HG02973 (cell line): ENCODE measurements around the gene CORT.
"Not testable (repeated sequence)": the region's sequence is repeated elsewhere in the genome, so short reads cannot be mapped to it uniquely, and the experiment has no call there.

Experiments used
- ATAC-seq: cut with Tn5 transposase; IDR thresholded peaks from one replicate; pipeline ENCODE4 v1.9.1; 2021; ENCODE audit warnings: moderate library complexity; ENCODE audit not compliant: unreplicated experiment

Gene CORT, protein sequence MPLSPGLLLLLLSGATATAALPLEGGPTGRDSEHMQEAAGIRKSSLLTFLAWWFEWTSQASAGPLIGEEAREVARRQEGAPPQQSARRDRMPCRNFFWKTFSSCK

DNA sequence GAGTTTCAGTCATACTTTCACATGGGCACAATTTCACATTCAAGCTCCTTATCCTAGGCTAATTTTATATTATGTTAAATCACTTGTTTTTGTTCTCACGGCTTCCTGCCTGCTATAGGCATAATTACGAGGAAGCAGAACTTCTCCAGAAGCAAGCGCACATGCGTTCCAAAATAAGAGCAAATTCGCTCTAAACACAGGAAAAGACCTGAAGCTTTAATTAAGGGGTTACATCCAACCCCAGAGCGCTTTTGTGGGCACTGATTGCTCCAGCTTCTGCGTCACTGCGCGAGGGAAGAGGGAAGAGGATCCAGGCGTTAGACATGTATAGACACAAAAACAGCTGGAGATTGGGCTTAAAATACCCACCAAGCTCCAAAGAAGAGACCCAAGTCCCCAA, at the start of gene CORT:
CORT (plus strand) TSS at position 281 of the 400 bp plus-strand sequence. CDS start 193 bp downstream, outside the sequence.
- ATAC-seq: no peak

DNA sequence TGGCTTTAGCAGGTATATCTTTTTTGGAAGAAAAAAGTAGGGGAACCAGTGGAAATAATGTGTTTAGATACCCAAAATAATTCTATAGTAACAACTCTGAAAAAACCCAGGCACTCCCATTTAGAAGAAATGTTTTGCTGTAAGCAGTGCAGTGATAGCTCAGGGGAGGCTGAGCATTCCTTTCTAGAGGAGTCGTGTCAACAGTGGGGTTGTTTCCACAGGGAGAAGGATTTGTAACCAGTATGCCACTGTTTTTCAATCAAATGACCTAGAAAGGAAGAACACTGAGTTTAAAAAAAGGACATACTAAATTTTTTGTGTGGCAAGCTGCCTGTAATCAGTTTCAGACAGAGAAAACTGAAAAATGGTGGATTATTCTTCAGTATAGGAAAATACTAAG, 48.5 kb upstream of the CORT start:
- no peak for ATAC-seq

DNA sequence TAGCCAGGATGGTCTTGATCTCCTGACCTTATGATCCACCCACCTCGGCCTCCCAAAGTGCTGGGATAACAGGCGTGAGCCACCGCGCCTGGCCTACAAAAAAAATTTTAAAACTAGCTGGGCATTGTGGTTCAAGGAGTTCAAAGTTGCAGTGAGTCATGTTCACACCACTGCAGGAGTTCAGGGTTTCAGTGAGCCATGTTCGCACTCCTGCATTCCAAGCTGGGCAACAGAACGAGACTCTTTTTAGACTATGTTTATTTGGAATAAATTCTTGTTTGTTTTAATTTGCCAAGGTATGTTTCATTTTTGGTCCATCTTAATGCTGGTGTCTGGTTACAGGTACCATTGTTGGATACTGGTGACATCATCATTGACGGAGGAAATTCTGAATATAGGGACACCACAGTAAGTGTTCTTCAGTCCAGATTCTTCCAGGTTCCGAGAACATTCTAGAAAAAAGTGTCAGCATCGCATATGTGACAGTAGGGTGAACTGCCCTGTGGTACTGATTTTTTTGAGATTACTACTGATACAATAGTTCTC, 47.0 kb upstream of the CORT start:
- no peak for ATAC-seq

DNA sequence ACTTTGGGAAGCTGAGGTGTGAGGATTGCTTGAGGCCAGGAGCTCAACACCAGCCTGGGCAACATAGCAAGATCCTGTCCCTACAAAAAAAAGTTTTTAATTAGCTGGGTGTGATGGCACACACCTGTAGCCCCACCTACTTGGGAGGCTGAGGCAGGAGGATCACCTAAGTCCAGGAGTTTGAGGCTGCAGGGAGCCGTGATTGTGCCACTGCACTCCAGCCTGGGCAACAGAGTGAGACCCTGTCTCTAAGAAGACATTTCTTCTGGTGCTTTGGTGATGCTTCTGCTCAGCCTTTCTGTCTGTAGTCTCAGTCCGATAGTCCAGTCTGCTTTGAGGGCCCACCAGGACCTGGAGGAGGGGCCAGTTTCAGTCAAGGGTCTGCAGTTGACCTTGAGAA, 42.6 kb upstream of the CORT start:
- ATAC-seq: no peak

DNA sequence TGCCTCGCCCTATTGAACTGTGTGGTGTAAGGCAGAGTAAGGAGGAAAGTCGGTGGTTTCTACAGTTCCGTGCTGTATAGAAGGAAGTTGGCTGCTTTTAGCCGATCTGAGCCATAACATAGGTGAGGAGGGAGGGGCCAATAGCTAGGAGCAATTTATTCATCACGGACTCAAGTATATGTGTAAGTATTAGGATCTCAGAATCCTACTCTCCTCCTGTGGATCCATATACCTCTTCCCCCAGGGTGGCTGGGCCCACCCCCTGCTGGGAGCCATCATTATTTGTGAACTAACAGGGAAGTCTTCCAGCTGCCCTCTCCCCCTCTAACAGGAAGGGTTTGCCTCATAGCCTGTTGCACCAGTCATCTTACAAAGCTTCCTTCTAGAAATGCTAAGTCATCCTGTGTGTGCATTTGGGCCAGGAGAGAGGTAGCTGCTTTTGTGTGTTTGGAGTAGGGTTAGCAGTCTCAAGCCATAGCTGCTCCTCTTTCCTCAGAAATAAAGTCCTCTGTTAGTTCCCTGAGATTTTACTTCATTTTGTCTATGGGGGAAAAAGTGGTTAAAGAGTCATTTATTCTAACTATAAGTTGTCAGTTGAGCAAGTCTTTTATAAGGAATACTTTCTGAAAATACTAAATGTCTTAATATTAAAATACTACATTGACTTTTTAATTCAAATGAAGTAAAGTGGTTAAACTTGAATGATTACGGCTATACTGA, 34.5 kb upstream of the CORT start:
- no peak for ATAC-seq

DNA sequence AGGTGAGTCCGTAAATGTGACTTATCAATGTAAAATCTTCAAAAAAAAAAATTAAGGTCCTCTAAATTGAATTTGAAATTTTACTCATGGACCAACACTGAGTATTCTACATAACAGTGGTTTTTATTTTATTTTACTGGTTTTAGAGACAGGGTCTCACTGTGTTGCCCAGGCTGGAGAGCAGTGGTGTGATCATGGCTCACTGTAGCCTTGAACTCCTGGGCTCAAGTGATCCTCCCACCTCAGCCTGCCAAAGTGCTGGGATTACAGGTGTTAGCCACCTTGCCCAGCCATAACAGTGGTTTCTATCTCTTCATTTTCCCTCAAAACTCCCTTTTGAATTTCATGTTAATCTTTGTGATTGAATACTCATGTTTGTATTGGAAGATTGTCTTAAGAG, 33.9 kb upstream of the CORT start:
- ATAC-seq: not testable (repeated sequence)

DNA sequence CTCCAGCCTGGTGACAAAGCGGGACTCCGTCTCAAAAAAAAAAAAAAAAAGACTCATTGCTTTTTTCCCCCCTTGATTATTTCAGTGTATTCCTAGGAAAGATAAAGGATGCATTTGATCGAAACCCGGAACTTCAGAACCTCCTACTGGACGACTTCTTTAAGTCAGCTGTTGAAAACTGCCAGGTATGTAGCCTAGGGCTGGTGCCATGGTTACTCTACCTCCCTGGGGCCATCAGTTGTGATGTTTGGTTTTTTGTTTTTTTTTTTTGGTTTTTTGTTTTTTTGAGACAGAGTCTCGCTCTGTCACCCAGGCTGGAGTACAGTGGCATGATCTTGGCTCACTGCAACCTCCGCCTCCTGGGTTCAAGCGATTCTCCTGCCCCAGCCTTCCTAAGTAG, 31.1 kb upstream of the CORT start:
- not testable (repeated sequence) for ATAC-seq

DNA sequence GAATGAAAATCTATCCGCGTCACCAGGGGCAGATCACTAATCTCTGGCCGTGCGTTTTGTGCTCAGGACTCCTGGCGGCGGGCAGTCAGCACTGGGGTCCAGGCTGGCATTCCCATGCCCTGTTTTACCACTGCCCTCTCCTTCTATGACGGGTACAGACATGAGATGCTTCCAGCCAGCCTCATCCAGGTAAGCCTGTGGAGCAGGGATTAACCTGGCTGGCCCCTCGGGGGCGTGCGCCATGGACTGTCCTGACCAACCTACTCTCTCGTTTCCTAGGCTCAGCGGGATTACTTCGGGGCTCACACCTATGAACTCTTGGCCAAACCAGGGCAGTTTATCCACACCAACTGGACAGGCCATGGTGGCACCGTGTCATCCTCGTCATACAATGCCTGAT, 30.5 kb upstream of the CORT start:
- ATAC-seq: no peak

DNA sequence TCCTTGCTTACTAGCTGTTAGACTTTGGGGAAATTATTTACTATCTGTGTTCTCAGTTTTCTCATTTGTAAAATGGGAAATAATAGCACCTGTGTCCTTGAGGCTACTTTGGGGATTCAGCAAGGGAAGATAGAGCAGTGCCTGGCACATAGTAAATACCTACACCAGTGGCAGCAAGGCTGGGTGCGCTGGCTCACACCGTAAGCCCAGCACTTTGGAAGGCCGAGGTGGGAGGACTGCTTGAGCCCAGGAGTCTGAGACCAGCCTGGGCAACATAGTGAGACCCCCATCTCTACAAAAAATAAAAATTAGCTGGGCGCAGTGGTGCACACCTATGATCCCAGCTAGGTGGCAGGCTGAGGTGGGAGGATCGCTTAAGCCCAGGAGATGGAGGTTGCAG, 28.2 kb upstream of the CORT start:
- ATAC-seq: no peak

DNA sequence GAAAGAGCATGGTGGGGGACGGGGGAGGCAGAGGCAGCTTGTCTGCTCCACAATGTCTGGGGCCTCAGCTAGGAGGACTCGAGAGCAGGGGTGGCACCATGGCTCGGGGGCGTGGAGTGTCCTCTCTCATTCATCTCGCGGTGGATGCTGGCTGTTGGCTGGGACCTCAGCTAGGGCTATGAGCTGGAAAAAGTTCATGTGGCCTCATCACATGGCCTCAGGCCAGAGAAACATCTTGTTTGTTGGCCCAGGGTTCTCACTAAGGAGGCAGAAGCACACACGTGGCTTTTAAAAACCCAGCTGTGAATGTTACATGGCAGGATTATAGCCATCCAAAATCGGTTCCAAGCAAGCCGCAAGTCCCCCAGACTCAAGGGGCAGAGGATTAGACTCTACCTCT, 25.8 kb upstream of the CORT start:
- ATAC-seq: no peak

DNA sequence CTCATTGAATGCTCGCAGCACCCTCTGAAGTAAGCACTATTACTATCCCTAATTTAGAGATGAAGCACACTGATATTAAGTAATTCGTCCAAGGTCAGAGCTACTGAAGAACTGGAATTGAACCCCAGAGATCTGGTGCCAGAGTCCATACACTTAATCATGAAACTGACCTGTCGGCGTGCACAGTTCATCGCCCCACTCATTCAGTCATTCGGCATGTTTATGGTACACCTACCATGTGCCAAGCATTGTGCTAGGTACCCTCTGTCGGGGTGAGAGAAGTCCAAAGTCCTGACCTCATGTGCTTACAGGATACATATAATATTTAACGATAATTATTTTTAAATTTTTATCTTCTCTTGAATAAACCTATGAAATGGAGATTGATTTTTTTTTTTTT, 25.2 kb upstream of the CORT start:
- ATAC-seq: no peak

DNA sequence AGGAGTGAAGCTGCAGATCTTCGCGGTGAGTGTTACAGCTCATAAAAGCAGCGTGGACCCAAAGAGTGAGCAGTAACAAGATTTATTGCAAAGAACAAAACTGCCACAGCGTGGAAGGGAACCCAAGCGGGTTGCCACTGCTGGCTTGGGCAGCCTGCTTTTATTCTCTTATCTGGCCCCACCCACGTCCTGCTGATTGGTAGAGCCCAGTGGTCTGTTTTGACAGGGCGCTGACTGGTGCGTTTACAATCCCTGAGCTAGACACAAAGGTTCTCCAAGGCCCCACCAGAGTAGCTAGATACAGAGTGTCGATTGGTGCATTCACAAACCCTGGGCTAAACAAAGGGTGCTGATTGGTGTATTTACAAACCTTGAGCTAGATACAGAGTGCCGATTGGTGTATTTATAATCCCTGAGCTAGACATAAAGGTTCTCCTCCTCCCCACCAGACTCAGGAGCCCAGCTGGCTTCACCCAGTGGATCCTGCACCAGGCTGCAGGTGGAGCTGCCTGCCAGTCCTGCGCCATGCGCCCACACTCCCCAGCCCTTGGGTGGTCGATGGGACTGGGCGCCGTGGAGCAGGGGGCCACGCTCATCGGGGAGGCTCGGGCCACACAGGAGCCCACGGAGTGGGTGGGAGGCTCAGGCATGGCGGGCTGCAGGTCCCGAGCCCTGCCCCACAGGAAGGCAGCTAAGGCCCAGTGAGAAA, 23.9 kb upstream of the CORT start:
- ATAC-seq: not testable (repeated sequence)

DNA sequence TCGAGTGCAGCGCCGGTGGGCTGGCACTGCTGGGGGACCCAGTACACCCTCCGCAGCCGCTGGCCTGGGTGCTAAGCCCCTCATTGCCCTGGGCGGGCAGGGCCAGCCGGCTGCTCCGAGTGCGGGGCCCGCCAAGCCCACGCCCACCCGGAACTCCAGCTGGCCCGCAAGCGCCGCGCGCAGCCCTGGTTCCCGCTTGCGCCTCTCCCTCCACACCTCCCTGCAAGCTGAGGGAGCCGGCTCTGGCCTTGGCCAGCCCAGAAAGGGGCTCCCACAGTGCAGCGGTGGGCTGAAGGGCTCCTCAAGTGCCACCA, 23.3 kb upstream of the CORT start:
- not testable (repeated sequence) for ATAC-seq

DNA sequence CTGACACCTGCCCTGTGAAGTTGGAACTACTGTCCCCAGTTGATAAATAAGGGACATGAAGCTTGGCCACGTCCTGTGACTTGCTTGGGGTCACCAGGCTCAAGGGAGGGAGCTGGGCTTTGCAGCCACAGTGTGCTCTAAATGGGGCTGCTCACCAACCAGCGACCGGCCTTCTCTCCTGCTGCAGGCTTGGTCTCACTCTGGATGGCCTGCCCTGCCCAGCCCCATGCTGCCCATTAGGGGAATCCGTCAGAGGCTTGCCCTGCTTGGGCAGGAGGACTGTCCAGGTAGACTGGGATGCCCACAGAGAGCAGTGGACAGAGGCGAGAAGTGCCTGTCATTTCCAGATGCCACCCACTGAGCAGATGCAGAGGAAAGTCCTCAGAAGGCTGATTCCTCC, 20.8 kb upstream of the CORT start:
- no peak for ATAC-seq

DNA sequence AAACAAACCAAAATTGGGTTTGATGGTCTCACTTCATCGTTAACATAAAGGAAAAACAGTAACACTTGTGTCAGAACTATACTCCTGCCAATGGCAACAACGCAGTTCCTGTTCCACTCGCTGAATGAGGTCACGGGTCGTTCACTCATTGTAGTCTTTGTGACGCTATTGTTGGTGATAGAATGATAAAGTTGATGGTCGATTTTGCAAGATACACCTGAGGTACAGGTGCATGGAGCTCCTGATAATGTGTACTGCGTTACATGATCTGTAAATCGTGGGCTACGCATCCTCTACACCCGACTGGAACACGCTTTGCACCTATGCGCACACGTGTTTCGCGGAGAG, 20.0 kb upstream of the CORT start:
- peak; percentile 8 for ATAC-seq

DNA sequence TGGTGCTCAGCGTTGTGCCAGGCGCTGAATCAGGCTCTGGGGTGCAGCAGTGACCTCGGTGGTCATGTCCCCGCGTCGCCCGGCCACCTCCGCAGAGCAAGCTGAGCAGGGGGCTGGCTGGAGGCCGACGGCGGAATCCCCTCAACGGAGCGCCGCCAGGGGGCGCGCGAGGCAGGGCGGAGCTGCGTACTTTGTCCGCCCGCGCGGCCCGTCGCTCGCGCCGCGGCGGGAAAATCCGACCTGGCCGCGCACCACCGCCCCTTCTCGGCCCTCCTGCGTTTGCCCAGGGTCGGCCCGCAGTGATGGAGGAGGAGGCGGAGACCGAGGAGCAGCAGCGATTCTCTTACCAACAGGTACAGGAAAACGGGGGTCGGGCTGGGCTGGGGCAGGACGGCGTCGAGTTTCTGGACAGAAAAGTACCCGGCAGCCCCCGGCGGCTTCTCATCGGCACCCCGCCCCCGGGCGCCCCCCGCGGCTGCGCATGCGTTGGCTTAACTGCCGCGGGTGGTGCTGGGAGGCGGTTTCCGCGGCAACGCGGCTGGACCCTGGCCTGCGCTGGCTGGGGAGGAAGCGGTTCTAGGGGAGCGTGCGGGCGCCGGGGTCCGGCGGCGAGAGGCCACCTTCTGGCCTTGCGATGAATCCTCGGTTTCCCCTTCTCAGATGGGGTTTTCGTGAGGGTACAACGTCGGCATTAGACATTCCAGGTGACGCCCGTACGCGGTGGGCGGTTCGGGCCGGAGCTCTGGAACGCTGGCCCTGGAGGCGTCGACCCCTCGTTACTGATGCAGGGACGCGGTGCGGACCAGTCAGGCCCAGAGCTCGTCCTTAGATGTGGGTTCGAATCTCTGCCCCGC, 19.4 kb upstream of the CORT start, which contains the start of gene CENPS:
CENPS (plus strand) TSS at position 218 of the 854 bp plus-strand sequence; CDS start at position 303, 85 bp downstream.
- peak; percentile 63 for ATAC-seq

DNA sequence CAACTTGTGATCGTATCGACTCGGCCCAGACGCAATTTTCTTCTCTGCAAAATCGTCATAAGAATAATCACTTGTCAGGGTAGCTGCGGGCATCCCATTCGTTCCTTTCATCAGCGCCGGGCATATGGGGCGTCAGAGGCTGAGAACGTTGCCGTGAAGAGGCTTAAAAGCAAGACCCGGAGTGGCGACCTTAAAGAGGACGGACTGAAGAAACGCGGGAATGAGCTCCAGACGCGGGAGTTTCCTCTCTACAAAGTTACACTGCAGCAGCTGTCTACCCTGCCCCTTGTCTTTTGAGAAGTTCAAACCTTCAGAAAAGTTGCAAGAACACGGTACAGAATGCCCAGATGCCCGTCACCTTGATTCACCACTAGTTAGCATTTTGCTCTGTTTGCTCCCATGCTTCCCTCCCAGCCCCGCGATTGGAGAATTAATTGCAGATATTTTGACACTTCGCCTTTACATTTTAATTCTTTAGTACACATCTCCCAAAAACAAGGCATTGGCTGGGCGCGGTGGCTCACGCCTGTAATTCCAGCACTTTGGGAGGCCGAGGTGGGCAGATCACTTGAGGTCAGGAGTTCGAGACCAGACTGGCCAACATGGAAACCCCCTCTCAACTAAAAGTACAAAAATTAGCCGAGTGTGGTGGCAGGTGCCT, 18.6 kb upstream of the CORT start:
- ATAC-seq: no peak

DNA sequence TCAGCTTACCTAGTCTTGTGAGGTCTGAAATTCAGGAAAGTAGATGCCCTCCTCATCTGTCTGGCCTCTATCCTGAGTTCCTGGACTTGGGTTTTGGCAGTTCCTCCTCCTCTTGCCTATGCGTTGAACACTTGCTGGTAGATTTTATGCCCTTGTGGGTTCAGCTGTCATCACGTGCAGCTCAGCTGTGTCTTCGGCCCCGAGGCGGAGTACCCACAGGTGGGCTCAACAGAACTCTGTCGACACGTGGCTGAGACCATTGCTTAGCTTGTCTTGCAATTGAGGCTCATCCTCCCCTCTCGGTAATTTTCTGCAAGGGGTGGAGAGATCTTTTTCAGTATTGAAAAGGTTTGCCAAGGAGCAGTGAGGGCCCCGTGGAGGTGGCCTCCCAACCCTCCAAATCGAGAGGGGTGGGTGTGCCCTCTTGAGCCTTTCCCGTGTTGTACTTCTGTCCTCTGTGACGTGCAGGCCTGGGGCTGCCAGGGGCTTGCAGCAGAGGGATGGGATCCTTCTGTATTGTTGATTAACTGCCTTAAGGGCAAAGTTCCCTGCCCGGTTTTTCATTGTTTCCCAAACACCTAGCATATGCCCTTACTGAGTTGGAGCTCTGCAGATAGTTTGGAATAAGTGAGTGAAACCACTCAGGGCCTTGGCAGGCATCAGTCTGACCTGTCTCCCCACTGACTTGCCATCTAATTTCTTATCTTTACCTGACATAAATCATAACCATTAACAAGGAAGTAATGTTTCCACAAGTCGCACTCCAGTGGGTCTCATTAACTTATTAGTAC, 16.7 kb upstream of the CORT start:
- no peak for ATAC-seq

DNA sequence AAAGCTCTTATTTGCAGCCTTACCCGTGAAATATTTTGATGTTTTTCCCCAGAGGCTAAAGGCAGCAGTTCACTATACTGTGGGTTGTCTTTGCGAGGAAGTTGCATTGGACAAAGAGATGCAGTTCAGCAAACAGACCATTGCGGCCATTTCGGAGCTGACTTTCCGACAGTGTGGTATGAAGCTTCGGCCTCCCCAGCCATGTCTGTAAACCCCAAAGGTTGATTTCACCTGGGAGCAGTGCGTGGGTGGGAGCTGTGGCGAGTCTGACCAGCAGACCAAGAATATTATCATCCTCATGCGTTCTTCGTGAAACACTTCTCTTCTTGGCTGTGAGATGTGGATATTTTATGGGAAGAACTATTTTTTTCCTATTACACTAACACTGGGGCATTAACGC, 16.0 kb upstream of the CORT start:
- no peak for ATAC-seq

DNA sequence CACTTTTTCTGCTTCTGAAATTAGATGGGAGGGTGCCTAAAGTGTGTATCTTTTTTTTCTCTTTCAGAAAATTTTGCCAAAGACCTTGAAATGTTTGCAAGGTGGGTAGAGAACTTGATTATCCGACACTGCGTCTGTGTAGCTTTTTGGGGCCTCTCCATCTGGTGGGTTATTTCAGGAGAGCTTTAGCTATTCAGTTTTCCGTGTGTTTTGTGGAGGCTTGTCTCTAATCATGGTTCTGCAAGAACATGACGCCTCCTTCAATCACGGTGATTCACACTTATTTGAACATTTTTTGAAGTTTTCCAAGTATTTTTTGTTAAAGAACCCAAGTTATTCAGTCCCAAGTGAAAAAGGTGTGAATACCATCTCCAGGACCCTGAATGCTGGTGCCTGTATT, 15.2 kb upstream of the CORT start:
- no peak for ATAC-seq
